Thyroid gland (tissue), 4 donors: ENCODE results near the gene HHAT.

ENCODE experiments used
- CTCF ChIP-seq, 6 experiments: fragments of 200-600 bp in 3 of 6; fragments of 450-650 bp in 3 of 6; sonication (generic) in 3 of 6; IDR thresholded peaks; one replicate each; pipeline ENCODE4 v1.5.1; 2016 to 2019; ENCODE audit warnings: antibody characterized with exemption in 6 of 6, mild to moderate bottlenecking in 2 of 6, inconsistent platforms in 1 of 6, moderate library complexity in 1 of 6
- POLR2A ChIP-seq, 2 donors: fragments of 450-650 bp; IDR thresholded peaks; one replicate each; pipeline ENCODE4 v1.6.1; 2017; ENCODE audit warnings: antibody characterized with exemption in 2 of 2, mild to moderate bottlenecking in 2 of 2, moderate library complexity in 1 of 2

- TF ChIP-seq CTCF (IDR thresholded peaks at IDR 0.05) (no peak), POLR2A (IDR thresholded peaks at IDR 0.05) (no peak)
These were observed 14.5 kb downstream of the HHAT start for GRCh38 chr1:210342986-210343780.
